HEK293 (cell line): ENCODE data around the gene ESRRA.
A peak's percentile ranks its signal among the peaks of the same experiment; 100 is the strongest.

Experiments
- GLI4 ChIP-seq: fragments of 450-650 bp; formaldehyde crosslinking; IDR thresholded peaks from 2 replicates; pipeline ENCODE4 v1.5.1; 2016; ENCODE audit warnings: missing biosample characterization, missing genetic modification characterization
- GLIS1 ChIP-seq: fragments of 450-650 bp; formaldehyde crosslinking; IDR thresholded peaks from 2 replicates; pipeline ENCODE4 v1.5.1; 2016; ENCODE audit warnings: missing biosample characterization, missing genetic modification characterization
- OVOL3 ChIP-seq: fragments of 450-650 bp; formaldehyde crosslinking; IDR thresholded peaks from 2 replicates; pipeline ENCODE4 v1.5.1; 2016; ENCODE audit warnings: missing biosample characterization, missing genetic modification characterization
- PRDM1 ChIP-seq: fragments of 450-650 bp; formaldehyde crosslinking; IDR thresholded peaks from 2 replicates; pipeline ENCODE4; 2016; ENCODE audit warnings: missing biosample characterization, missing genetic modification characterization
- RBAK ChIP-seq: fragments of 450-650 bp; formaldehyde crosslinking; IDR thresholded peaks from 2 replicates; pipeline ENCODE4 v1.5.1; 2016; ENCODE audit warnings: missing biosample characterization, missing genetic modification characterization
- SCRT2 ChIP-seq: fragments of 450-650 bp; formaldehyde crosslinking; IDR thresholded peaks from 2 replicates; pipeline ENCODE4 v1.5.1; 2016; ENCODE audit warnings: missing biosample characterization, missing genetic modification characterization
- WT1 ChIP-seq: fragments of 450-650 bp; formaldehyde crosslinking; IDR thresholded peaks from 2 replicates; pipeline ENCODE4 v1.5.1; 2016; ENCODE audit warnings: missing biosample characterization, missing genetic modification characterization
- ZBTB44 ChIP-seq: fragments of 450-650 bp; IDR thresholded peaks from 2 replicates; pipeline ENCODE4 v1.5.1; 2018; ENCODE audit warnings: missing biosample characterization, mild to moderate bottlenecking, missing genetic modification characterization
- ZBTB48 ChIP-seq: fragments of 450-650 bp; formaldehyde crosslinking; IDR thresholded peaks from 2 replicates; pipeline ENCODE4 v1.5.1; 2016; ENCODE audit warnings: missing biosample characterization, missing genetic modification characterization
- ZFHX2 ChIP-seq: fragments of 450-650 bp; formaldehyde crosslinking; conservative IDR thresholded peaks from 2 replicates; pipeline ENCODE4 v1.5.1; 2016; ENCODE audit warnings: missing biosample characterization, missing genetic modification characterization
- ZFP37 ChIP-seq: fragments of 450-650 bp; formaldehyde crosslinking; IDR thresholded peaks from 2 replicates; pipeline ENCODE4 v1.5.1; 2016; ENCODE audit warnings: missing biosample characterization, missing genetic modification characterization
- ZFP69B ChIP-seq: fragments of 450-650 bp; formaldehyde crosslinking; IDR thresholded peaks from 2 replicates; pipeline ENCODE4 v1.5.1; 2016; ENCODE audit warnings: missing biosample characterization, missing genetic modification characterization
- ZNF114 ChIP-seq: fragments of 450-650 bp; formaldehyde crosslinking; IDR thresholded peaks from 2 replicates; pipeline ENCODE4 v1.5.0; 2017; ENCODE audit warnings: missing biosample characterization, missing genetic modification characterization
- ZNF157 ChIP-seq: fragments of 450-650 bp; formaldehyde crosslinking; IDR thresholded peaks from 2 replicates; pipeline ENCODE4 v1.5.1; 2016; ENCODE audit warnings: missing biosample characterization, missing genetic modification characterization
- ZNF16 ChIP-seq: fragments of 450-650 bp; formaldehyde crosslinking; IDR thresholded peaks from 2 replicates; pipeline ENCODE4 v1.5.1; 2016; ENCODE audit warnings: low read depth, missing biosample characterization, missing genetic modification characterization
- ZNF292 ChIP-seq: fragments of 450-650 bp; formaldehyde crosslinking; IDR thresholded peaks from 2 replicates; pipeline ENCODE4 v1.5.1; 2016; ENCODE audit warnings: low read depth, missing biosample characterization, missing genetic modification characterization, borderline replicate concordance
- ZNF324 ChIP-seq: fragments of 450-650 bp; formaldehyde crosslinking; IDR thresholded peaks from 2 replicates; pipeline ENCODE4 v1.5.1; 2016; ENCODE audit warnings: missing biosample characterization, missing genetic modification characterization
- ZNF341 ChIP-seq: fragments of 450-650 bp; formaldehyde crosslinking; IDR thresholded peaks from 2 replicates; pipeline ENCODE4; 2016; ENCODE audit warnings: low read depth, missing biosample characterization, missing genetic modification characterization
- ZNF394 ChIP-seq: fragments of 450-650 bp; formaldehyde crosslinking; IDR thresholded peaks from 2 replicates; pipeline ENCODE4 v1.5.1; 2016; ENCODE audit warnings: missing biosample characterization, missing genetic modification characterization, mild to moderate bottlenecking, moderate library complexity, borderline replicate concordance
- ZNF423 ChIP-seq: fragments of 450-650 bp; formaldehyde crosslinking; IDR thresholded peaks from 2 replicates; pipeline ENCODE4 v1.5.1; 2016; ENCODE audit warnings: missing biosample characterization, missing genetic modification characterization
- ZNF473 ChIP-seq: fragments of 450-650 bp; formaldehyde crosslinking; IDR thresholded peaks from 2 replicates; pipeline ENCODE4 v1.5.1; 2017; ENCODE audit warnings: missing biosample characterization, missing genetic modification characterization
- ZNF48 ChIP-seq: fragments of 450-650 bp; formaldehyde crosslinking; IDR thresholded peaks from 2 replicates; pipeline ENCODE4 v1.5.1; 2016; ENCODE audit warnings: missing biosample characterization, missing genetic modification characterization
- ZNF488 ChIP-seq: fragments of 450-650 bp; formaldehyde crosslinking; IDR thresholded peaks from 2 replicates; pipeline ENCODE4 v1.5.1; 2016; ENCODE audit warnings: missing biosample characterization, missing genetic modification characterization
- ZNF510 ChIP-seq: fragments of 450-650 bp; formaldehyde crosslinking; IDR thresholded peaks from 2 replicates; pipeline ENCODE4 v1.5.1; 2018; ENCODE audit warnings: mild to moderate bottlenecking, missing genetic modification characterization, missing biosample characterization; ENCODE audit not compliant: insufficient replicate concordance
- ZNF558 ChIP-seq: fragments of 450-650 bp; formaldehyde crosslinking; IDR thresholded peaks from 2 replicates; pipeline ENCODE4 v1.5.1; 2016; ENCODE audit warnings: missing biosample characterization, missing genetic modification characterization
- ZNF654 ChIP-seq: fragments of 450-650 bp; formaldehyde crosslinking; IDR thresholded peaks from 2 replicates; pipeline ENCODE4 v1.5.1; 2016; ENCODE audit warnings: low read depth, missing biosample characterization, missing genetic modification characterization
- ZNF670 ChIP-seq: fragments of 450-650 bp; formaldehyde crosslinking; IDR thresholded peaks from 2 replicates; pipeline ENCODE4 v1.5.1; 2016; ENCODE audit warnings: missing biosample characterization, missing genetic modification characterization, low read depth
- ZXDB ChIP-seq: fragments of 450-650 bp; formaldehyde crosslinking; IDR thresholded peaks from 2 replicates; pipeline ENCODE4 v1.5.1; 2016; ENCODE audit warnings: missing biosample characterization, missing genetic modification characterization
- TF ChIP-seq, protein P1 (sequence below): fragments of 450-650 bp; formaldehyde crosslinking; IDR thresholded peaks from 2 replicates; pipeline ENCODE4 v1.5.1; 2016; ENCODE audit warnings: missing biosample characterization, missing genetic modification characterization
- TF ChIP-seq, protein P2 (sequence below): fragments of 450-650 bp; formaldehyde crosslinking; IDR thresholded peaks from 2 replicates; pipeline ENCODE4 v1.5.1; 2016; ENCODE audit warnings: missing biosample characterization, missing genetic modification characterization, low read depth
- TF ChIP-seq, protein P3 (sequence below): fragments of 450-650 bp; formaldehyde crosslinking; IDR thresholded peaks from 2 replicates; pipeline ENCODE4 v1.5.1; 2016; ENCODE audit warnings: missing biosample characterization, missing genetic modification characterization

Gene ESRRA

GRCh38 chr11:64304316-64305072 is 830 bp upstream of the ESRRA start (continued):
- TF ChIP-seq ZNF510 (no peak), ZNF324 (tag by site-specific recombination) (no peak), ZNF292 (no peak), ZFP69B (tag by site-specific recombination) (no peak; the same call in 1 of the 2 replicates), ZNF488 (no peak), ZNF670 (tag by site-specific recombination) (no peak), GLIS1 (no peak), ZBTB48 (tag by site-specific recombination) (peak; percentile 99), SCRT2 (tag by site-specific recombination) (no peak), OVOL3 (tag by site-specific recombination) (no peak), ZFP37 (tag by site-specific recombination) (no peak), GLI4 (no peak), ZBTB44 (no peak), ZXDB (tag by site-specific recombination) (0 out of 2 replicates have a peak, but pooled peaks have one; percentile 23), ZNF16 (tag by site-specific recombination) (no peak), PRDM1 (tag by site-specific recombination) (no peak), ZNF341 (tag by site-specific recombination) (peak; percentile 42), ZNF423 (tag by site-specific recombination) (no peak), ZNF114 (tag by site-specific recombination) (no peak), RBAK (tag by site-specific recombination) (no peak), ZNF654 (tag by site-specific recombination) (peak; percentile 42), WT1 (tag by site-specific recombination) (no peak), ZNF394 (no peak; the same call in 1 of the 2 replicates), ZNF157 (no peak), ZNF558 (tag by site-specific recombination) (no peak), ZNF48 (tag by site-specific recombination) (no peak), ZFHX2 (tag by site-specific recombination) (no peak), ZNF473 (tag by site-specific recombination) (no peak)
- TF ChIP-seq, protein P1, sequence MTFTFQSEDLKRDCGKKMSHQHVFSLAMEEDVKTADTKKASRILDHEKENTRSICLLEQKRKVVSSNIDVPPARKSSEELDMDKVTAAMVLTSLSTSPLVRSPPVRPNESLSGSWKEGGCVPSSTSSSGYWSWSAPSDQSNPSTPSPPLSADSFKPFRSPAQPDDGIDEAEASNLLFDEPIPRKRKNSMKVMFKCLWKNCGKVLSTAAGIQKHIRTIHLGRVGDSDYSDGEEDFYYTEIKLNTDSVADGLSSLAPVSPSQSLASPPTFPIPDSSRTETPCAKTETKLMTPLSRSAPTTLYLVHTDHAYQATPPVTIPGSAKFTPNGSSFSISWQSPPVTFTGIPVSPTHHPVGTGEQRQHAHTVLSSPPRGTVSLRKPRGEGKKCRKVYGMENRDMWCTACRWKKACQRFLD, result no peak
- TF ChIP-seq, protein P2, sequence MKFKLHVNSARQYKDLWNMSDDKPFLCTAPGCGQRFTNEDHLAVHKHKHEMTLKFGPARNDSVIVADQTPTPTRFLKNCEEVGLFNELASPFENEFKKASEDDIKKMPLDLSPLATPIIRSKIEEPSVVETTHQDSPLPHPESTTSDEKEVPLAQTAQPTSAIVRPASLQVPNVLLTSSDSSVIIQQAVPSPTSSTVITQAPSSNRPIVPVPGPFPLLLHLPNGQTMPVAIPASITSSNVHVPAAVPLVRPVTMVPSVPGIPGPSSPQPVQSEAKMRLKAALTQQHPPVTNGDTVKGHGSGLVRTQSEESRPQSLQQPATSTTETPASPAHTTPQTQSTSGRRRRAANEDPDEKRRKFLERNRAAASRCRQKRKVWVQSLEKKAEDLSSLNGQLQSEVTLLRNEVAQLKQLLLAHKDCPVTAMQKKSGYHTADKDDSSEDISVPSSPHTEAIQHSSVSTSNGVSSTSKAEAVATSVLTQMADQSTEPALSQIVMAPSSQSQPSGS (tag by site-specific recombination), result no peak
- TF ChIP-seq, protein P3, sequence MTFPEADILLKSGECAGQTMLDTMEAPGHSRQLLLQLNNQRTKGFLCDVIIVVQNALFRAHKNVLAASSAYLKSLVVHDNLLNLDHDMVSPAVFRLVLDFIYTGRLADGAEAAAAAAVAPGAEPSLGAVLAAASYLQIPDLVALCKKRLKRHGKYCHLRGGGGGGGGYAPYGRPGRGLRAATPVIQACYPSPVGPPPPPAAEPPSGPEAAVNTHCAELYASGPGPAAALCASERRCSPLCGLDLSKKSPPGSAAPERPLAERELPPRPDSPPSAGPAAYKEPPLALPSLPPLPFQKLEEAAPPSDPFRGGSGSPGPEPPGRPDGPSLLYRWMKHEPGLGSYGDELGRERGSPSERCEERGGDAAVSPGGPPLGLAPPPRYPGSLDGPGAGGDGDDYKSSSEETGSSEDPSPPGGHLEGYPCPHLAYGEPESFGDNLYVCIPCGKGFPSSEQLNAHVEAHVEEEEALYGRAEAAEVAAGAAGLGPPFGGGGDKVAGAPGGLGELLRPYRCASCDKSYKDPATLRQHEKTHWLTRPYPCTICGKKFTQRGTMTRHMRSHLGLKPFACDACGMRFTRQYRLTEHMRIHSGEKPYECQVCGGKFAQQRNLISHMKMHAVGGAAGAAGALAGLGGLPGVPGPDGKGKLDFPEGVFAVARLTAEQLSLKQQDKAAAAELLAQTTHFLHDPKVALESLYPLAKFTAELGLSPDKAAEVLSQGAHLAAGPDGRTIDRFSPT, result peak; percentile 70; the same call in 1 of the 2 replicates
